GM19452 (cell line): ENCODE data around the gene CTXN3.
"Not testable (repeated sequence)": the region's sequence is repeated elsewhere in the genome, so short reads cannot be mapped to it uniquely, and the experiment has no call there.

Experiments
- ATAC-seq: cut with Tn5 transposase; IDR thresholded peaks from one replicate; pipeline ENCODE4 v1.9.1; 2021; ENCODE audit not compliant: unreplicated experiment

The CTXN3 gene

GRCh38 chr5:127650022-127650421 is 1.1 kb downstream of the CTXN3 start:
- no peak for ATAC-seq

GRCh38 chr5:127650649-127651048 is 1.8 kb downstream of the CTXN3 start:
- ATAC-seq = no peak

DNA sequence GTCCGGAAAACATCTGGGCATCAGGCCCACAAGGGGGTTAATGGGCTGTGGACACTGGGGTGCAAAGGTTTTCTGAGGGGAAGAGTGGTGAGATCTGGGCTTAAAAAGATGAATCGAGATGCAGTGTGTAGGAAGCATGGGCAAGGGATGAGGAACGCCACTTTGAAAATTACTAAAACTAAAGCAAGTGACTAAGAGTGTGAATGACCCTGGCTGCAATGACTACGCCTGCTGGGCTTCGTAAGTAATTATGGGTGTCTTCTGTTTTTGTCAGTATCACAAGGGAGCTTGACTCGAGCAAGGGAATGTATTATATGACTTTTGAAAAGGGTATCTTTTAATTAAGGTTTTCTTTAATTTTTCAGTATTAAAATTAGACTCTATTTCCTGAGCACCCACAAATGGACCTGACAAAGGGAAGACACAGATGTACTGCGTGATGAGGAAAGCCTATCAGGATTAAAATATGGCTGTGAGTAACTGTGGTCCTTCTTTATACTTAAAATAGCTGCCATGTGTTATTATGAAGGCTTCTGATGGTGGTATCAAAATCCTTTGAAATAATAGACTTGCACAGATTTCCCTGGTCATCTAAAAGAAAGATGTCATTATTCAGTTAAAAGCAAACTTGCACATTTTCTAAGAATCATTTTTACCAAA is 4.2 kb downstream of the CTXN3 start:
- ATAC-seq = no peak

GRCh38 chr5:127656825-127657224 is 7.9 kb downstream of the CTXN3 start:
- ATAC-seq = no peak

GRCh38 chr5:127660047-127660733 is 11.3 kb downstream of the CTXN3 start:
- ATAC-seq = no peak

DNA sequence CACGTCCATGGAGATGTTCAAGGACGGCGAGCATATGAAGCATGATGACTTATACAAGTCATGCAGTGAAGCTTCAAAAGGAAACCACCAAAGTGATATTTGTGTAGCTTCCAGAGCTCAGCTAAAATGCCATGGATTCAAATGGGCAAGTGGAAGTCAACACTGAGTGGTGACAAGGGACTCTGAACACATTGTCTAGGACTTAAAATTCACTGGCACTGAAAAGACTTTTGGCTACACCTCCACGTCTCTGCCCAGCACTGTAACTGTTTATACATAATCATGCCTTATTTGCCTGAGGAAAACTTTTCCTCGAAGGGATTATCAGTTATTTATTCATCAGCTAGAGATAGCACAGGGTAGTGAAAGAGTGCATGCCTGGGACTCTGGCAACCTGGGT is 15.2 kb downstream of the CTXN3 start:
- no peak for ATAC-seq

- ATAC-seq = no peak
These were observed 16.8 kb downstream of the CTXN3 start for GRCh38 chr5:127665641-127666040.

- no peak for ATAC-seq
These were observed 17.3 kb downstream of the CTXN3 start for GRCh38 chr5:127666043-127666716.

- no peak for ATAC-seq
These were observed 19.0 kb downstream of the CTXN3 start for GRCh38 chr5:127667926-127668325.

- ATAC-seq = no peak
These were observed 22.3 kb downstream of the CTXN3 start for GRCh38 chr5:127671218-127671617.

DNA sequence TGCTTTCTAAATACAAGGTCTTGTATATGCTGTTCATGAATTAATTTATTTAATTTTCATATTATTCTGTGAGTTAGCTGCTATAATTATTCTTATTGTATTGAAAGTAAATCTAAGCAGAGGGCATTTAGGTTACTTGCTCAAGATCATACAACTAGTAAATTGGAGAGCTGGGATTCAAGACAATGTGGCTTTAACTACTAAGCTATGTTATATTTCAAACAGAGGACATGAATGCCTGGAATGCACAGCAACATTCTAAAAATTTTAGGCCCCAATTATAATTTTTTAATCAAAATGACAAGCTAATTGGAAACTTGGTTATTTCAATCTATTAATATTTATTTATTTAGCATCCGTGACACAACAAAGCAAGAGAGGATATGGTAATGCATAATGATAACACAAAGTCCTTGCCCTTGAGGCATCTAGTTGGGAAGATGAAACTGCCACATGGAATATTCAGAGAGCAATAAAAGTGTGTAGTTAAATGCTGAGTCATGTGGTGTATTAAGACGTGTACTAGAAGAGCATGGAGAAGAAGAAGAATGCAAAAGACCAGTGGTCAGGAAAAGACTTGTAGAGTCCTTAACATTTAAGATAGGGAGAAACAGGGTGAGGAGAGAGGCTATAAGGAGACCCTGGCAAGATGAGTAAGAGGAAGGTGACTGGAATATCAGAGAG is 24.4 kb downstream of the CTXN3 start:
- no peak for ATAC-seq

- ATAC-seq = not testable (repeated sequence)
These were observed 28.1 kb downstream of the CTXN3 start for GRCh38 chr5:127676951-127677350.

GRCh38 chr5:127679691-127680330 is 30.9 kb downstream of the CTXN3 start:
- ATAC-seq = not testable (repeated sequence)

DNA sequence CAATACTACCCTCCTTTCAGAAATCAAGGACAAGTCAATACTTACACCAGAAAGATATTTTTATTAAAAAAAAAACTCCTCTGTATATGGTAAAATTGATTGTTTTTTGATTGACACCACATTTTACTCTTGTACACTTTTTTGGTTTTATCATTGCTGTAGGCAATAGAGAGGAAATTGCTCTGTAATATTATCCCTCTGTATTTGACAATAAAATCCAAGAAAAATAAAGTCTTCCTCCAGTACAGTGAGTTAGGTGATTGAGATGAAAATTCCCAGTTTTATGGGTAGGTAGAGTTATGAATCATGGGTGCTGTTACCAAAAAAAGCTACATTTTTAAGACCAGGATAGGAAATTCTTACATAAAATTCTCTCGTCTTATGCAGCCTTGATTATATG is 31.7 kb downstream of the CTXN3 start:
- ATAC-seq = no peak

- no peak for ATAC-seq
These were observed 34.1 kb downstream of the CTXN3 start for GRCh38 chr5:127683008-127683407.

DNA sequence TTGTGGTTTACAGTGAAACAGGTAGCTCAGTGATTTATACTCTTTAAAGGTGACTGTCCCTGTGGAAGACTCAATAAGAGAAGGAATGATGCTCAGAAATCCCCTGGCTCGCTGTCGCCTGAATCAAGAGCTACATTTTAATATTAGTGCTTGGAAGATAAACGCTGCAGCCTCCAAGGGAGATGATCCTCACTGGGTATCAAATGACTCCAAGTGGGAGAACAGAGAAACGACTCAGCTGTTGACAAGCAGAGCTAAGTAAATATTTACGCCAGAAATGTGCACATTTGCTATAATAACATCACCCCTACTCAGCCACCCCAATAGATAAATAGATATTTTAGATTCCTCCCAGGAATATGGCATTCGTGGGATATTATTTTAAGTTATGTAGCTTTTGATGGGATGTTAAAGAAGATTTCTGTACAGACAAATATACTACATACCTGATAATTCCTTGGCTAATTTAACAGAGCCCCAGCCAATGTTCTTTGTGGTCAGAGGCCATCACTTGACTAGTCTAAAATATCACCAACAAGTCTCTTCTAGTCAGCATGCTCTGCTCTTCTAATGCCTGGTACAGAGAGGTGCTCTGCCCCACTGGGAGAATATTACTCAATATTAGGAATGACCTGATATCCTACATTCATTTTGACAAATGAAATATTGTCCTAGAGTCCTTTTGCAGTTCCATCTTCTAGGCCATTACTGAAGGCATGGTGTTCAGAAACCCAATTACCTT is 36.0 kb downstream of the CTXN3 start:
- ATAC-seq = no peak

GRCh38 chr5:127685662-127686061 is 36.8 kb downstream of the CTXN3 start:
- no peak for ATAC-seq

DNA sequence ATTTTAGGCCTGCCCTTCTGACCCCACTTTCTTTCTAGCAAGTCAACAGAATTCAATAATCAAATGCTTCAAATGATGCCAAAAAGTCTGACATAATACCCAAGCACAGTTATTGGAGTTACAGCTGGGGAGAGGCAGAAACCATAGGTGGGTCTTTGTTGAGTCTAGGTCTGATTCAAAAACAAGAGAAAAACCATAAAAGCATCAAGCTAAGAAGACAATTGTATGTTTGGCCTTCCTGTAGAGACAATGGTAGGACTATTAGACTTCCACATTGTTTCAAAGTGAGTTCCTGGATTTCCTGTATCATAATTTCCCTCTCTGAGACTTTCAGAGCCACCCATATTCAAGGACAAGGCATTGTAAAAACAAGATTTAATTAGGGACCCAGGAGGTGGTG is 37.5 kb downstream of the CTXN3 start:
- no peak for ATAC-seq

GRCh38 chr5:127694518-127695171 is 45.8 kb downstream of the CTXN3 start:
- ATAC-seq = no peak

- no peak for ATAC-seq
These were observed 46.5 kb downstream of the CTXN3 start for GRCh38 chr5:127695346-127695745.
